Epithelial cell of esophagus (primary cell): ENCODE measurements around the gene PLK3.

ENCODE experiments used
- DNase-seq: peaks from one replicate; pipeline ENCODE4 v3.0.0; 2010; ENCODE audit warnings: low read depth
- H3K4me3 ChIP-seq: 2 replicates; pipeline ENCODE4 v1.5.1; 2011; ENCODE audit warnings: mild to moderate bottlenecking, low read length, control low read depth
- TF ChIP-seq, protein P1 (sequence below): IDR thresholded peaks from 2 replicates; pipeline ENCODE4 v1.5.1; 2011; ENCODE audit warnings: low read depth, mild to moderate bottlenecking, low read length, control low read depth, inconsistent platforms; ENCODE audit not compliant: insufficient read depth; ENCODE audit errors: missing control alignments

The PLK3 gene

DNA sequence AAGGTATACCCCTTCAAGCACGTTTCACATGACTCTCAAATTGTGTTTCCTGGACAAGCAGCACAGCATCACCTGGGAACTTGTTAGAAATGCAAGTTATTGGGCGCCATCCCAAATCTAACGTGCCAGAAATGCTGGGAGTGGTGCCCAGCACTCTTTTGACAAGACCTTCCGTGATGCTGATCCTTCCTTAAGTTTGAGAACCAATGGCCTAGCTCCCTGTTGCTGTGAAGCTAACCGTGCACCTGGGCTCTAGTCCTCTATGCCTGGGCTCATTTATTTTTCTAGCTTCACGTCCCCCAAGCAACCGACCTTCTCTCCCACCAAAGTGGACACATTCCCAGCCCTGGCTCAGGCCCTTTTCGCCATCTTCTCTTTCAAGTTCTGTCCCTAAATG is 16.5 kb upstream of the PLK3 start:
- TF ChIP-seq, protein P1, sequence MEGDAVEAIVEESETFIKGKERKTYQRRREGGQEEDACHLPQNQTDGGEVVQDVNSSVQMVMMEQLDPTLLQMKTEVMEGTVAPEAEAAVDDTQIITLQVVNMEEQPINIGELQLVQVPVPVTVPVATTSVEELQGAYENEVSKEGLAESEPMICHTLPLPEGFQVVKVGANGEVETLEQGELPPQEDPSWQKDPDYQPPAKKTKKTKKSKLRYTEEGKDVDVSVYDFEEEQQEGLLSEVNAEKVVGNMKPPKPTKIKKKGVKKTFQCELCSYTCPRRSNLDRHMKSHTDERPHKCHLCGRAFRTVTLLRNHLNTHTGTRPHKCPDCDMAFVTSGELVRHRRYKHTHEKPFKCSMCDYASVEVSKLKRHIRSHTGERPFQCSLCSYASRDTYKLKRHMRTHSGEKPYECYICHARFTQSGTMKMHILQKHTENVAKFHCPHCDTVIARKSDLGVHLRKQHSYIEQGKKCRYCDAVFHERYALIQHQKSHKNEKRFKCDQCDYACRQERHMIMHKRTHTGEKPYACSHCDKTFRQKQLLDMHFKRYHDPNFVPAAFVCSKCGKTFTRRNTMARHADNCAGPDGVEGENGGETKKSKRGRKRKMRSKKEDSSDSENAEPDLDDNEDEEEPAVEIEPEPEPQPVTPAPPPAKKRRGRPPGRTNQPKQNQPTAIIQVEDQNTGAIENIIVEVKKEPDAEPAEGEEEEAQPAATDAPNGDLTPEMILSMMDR = no peak
- DNase-seq = no peak
- no peak overlapping the region for H3K4me3 ChIP-seq

DNA sequence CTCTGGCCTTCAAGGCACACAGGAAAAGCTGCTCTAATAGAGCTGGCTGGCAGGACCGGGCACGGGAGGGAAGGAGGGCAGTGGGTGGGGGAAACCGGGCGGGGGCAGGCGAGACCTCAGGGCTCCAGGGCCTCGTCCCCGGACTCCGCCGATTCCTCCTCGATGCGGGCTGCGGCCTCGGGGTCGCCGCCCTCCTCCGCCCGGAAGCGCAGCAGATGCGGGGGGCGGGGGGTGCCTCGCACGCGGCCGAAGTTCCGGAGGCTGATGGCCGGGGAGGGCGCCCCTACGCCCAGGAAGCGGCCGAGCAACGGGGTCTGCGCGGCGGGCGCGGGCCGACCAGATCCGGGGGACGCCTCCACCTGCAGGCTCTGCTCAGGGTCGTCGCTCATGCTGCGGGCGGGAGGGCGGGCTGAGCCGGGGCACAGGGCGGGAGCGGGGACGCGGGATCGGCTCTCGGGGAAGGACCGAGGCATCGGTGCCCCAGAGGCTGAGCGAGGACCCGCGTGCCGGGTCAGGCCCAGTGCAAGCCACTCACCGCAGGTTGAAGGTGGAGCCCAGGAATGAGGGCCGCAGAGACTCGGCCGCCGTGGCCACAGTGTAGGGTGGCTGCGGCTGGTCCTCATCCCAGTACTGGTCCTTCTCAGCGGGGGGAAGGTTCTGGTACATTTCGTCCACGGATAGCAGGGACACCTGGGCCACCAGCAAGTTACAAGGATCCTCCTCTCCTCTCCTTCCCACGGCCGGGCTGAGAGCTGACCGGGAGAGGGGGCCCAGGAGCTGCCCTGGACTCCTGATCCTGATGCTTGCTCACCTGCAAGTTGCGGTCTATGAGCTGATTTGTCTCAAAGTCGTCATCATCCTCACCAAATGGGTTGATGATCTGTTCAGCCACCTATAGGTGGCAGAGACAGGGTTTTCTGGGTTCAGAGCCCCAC is 15.8 kb upstream of the PLK3 start:
- H3K4me3 ChIP-seq = no peak overlapping the region
- DNase-seq = peak; percentile 43
- TF ChIP-seq, protein P1 = peak; percentile 19

DNA sequence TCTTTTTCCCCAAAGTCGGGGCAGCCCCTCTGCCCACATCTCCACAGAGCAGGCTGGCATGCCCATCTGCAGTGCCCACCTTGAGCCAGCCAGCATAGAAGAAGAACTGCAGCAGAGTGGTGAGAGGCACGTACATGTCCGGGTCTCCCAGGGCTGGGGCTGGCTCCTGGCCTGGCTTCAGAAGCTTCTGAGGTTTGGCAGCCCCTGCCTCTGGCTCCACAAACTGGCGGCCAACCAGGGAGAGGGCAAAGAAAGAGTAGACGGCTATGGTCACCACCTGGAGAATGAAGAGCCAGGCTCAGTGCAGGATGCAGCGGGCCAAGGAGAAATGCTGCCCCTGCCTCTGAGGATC is 15.2 kb upstream of the PLK3 start:
- DNase-seq = no peak
- no peak overlapping the region for H3K4me3 ChIP-seq
- TF ChIP-seq, protein P1 = no peak

DNA sequence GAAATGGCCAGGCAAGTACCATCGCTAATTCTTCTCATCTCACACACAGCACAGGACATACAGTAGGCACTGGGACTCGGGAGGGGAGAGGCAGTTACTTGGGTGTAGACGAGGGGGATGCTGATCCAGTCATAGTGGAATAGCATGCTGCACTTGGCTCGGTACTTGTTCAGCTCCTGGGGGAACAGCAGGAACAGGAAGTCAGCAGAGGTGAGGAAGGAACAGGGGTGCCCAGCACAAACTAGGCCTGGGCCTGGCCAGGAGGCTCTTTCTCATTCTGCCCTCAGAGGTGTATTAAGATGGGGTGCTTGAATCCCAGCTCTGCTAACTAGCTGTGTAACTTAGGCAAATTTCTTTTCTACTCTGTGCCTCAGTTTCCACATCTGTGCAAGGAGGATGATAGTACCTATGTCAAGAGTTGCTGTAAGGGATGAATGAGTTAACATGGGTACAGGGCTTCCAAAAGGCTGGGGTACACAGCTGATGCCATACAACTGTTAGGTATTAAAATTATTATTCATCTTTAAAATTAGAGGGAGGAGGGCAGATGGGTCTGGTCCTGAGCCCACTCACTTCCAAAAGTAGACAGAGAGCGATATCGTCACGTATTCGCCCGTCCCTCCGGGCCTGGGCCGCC is 14.6 kb upstream of the PLK3 start:
- TF ChIP-seq, protein P1 = no peak
- no peak for DNase-seq
- H3K4me3 ChIP-seq = peak overlapping the region; percentile 47

DNA sequence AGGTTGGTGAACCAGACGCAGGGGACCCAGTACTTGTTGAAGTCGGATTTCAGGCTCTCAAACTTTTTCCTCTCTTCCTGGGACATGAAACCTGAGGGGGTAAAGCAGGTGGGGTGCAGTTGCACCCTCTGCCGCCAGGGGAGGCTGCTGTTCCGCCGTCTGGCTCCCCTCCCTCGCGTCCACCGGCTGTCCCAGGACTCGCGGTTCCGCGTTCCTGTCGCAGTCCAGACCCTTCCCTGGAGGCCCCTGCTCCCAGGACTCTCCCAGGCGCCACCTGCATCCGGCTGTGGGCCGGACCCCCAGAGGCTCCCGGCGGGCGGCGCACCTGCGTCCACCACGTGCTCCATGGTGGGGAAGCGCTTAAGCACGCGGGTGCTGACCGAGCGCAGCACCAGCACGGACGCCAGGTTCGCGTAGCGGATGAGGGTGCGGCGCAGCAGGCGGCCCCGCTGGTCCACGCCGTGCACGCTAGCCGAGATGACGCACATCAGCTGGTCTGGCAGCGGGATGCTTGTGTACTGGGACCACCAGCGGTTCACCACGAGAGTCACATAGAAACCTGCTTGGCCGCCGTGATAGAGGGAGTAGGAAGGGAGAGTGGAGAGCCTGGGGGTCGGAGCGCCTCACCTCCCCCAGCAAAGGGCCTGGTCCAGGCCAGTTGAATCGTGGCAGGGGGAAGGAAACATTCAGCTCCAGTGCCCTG is 13.9 kb upstream of the PLK3 start:
- peak; percentile 71 for DNase-seq
- H3K4me3 ChIP-seq = peak overlapping the region; percentile 47
- TF ChIP-seq, protein P1 = peak; percentile 99

DNA sequence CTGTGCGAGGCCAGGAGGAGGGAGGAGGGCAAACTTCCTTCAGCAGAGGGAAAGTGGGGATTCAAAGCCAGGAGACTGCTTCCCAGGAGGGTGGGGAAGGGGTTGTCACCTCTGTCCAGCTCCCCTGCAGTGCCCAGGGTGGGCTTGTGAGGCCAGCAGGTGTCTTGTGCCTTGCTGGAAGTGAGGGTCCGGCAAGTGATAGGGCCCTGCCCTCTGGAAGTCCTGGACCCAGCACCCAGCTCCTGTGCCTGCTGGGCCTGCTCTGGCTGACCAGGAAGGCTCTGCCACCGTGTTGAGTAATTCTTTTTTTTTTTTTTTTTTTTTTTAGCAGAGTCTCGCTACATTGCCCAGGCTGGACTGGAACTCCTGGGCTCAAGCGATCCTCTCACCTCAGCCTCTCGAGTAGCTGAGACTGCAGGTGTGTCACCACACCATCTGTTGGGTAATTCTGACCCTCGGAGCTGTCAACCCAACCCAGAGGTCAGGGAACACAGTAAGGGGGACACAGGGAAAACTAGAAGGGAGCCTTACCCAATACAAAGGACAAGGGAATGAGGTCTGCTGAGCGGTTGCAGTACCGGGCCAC is 13.2 kb upstream of the PLK3 start:
- H3K4me3 ChIP-seq = no peak overlapping the region

More for the DNA sequence above, 13.2 kb upstream of the PLK3 start:
- TF ChIP-seq, protein P1 = no peak
- DNase-seq = no peak
